NCI-H2107 treated with DMSO at 0.1 percent for 48 hours (cell line): Measurements from ENCODE around the gene LIMCH1.
"Not testable (repeated sequence)": the region's sequence is repeated elsewhere in the genome, so short reads cannot be mapped to it uniquely, and the experiment has no call there.

ENCODE experiments used
- DNase-seq: peaks from one replicate; lab custom pipeline; 2025; ENCODE audit not compliant: unreplicated experiment; lab: John Stamatoyannopoulos, UW

Gene LIMCH1, protein sequence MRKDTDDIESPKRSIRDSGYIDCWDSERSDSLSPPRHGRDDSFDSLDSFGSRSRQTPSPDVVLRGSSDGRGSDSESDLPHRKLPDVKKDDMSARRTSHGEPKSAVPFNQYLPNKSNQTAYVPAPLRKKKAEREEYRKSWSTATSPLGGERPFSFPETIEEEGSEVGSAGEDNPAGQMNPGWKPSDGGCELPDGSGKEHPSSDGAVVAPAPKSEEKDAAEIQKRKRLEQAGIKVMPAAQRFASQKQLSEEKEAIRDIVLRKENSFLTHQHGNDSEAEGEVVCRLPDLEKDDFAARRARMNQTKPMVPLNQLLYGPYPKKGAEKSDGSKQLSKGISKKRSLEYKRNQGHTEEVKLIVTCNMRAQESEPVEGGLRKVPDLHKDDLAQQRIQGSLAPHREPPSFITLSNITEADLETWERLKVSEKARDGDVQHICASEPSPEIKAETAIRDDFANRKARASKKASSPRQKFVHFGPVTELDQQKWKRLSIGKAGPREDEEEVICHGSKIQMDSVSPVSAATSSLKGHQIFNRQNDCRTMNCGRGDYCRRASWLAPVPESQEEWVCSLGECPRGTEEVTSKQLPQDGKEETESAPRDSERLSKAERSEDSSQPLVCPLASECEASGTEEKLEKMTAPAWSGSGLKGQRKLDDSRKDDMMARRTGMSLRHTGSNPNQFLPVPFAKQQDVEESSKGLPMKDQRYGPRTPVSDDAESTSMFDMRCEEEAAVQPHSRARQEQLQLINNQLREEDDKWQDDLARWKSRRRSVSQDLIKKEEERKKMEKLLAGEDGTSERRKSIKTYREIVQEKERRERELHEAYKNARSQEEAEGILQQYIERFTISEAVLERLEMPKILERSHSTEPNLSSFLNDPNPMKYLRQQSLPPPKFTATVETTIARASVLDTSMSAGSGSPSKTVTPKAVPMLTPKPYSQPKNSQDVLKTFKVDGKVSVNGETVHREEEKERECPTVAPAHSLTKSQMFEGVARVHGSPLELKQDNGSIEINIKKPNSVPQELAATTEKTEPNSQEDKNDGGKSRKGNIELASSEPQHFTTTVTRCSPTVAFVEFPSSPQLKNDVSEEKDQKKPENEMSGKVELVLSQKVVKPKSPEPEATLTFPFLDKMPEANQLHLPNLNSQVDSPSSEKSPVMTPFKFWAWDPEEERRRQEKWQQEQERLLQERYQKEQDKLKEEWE (N-terminal part only)

GRCh38 chr4:41538017-41538733, at the start of gene LIMCH1:
Gene LIMCH1, plus strand, starts transcription at chr4:41538157. Its CDS starts 67,839 bp downstream, at chr4:41605996.
- DNase-seq, result no peak

- DNase-seq, result not testable (repeated sequence)
Observed at GRCh38 chr4:41491081-41491576, 46.8 kb upstream of the LIMCH1 start.

DNA sequence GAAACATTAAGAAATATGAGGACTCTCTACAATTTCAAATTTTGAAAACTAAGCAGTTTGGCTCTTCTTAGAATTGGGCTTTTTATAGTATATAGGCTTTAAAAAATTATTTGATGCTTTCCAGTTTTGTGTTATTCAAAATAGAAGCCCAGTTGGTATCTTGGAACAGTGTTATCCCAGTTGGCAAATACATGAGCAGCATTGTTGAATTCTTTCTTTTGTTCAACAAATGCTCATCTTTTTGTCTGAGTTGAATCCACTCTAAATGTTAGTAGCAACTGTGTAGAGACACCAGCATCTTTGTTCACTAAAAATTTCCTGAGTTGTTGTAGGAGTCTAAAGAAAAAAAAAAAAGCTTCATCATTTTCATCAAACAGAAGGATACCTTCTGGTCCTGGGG, 41.0 kb upstream of the LIMCH1 start:
- DNase-seq, result no peak

DNA sequence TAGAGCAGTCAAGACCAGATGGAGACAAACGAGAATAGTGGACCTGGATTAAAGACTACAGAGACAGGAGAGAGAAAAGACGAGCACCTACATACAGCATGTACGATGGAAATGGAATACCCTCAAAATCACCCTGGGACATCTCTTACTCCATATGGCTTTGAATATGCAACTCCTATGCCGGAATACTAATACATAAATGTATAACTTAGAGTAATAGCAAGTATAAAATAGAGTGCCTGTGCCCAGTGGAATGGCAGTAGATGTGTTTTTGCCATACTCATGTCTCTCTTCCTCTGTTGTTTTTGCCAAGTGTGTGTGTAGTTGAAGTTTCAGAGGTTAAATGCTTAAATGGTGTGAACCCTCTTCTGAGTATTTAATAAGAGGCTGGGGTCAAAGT, 39.8 kb upstream of the LIMCH1 start:
- no peak for DNase-seq

DNA sequence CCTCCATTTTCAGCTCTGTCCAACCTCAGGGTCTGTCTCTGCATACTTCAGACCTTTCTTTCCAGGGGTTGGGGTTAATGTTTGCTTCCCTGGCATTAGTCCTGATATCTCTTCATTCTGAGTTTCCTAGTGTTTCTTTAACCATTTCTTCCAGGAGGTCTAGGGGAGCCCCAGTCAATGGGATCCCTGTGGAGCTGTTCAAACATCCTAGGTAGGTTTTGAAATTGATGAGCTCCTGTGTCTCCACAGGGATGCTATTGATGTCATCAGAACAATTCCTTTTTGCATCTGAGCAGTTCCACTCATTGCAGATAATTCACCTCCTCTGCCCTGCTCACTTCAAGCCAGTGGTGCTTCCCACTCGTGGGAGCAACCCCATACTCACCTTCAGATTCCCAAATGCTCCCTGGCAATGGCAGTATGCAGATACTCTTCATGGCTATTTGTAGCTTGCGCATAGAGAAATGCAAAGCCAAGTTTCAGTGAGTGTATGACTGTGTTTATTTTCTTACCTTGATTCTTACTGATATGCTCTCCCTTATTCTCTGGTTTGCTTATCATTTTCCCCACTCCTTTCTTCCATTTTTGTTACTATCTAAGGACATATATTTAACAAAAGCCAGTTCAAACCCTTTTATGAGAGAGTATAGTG, 33.7 kb upstream of the LIMCH1 start:
- no peak for DNase-seq

DNA sequence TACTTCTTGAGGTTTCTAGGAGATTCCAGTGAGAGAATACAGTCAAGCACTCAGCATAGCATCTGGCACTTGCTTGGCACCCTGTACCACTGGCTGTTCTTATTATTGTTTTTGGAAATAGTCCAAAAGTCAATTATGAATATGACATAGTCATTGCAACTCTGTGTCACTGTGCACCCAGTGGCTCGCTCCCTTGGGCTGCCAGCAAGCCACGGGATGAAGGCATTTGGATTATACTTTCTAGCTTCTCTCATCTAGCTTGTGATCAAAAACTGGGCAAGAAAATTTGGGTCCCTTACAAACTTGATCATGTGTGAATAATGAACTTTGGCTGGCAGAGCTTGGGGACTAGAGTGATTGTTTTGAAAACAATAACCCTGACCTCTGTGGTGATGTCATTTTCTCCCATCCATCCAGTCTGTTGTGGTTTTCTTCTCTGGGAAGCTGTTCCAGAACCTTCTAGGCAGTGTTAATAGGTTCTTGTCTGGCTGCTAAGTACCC, 32.7 kb upstream of the LIMCH1 start:
- no peak for DNase-seq

DNA sequence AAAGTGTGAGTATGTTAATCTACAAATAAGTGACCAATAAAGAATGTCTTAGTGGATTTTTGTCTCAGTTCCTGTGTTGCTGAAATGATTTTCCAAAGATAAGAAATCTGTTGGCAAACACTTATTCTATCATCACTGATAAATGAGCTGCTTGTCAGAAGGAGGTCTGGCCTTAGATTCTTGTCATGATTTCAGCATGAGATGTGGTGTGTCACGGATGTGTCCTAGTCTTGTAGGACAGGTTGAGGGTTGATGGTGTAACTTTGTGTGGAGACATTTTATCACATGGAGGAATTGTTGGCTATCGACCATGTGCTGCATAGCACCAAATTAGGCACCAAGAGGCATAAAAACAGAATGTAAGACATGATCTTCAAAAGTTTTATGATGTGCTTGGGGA, 31.8 kb upstream of the LIMCH1 start:
- no peak for DNase-seq

DNA sequence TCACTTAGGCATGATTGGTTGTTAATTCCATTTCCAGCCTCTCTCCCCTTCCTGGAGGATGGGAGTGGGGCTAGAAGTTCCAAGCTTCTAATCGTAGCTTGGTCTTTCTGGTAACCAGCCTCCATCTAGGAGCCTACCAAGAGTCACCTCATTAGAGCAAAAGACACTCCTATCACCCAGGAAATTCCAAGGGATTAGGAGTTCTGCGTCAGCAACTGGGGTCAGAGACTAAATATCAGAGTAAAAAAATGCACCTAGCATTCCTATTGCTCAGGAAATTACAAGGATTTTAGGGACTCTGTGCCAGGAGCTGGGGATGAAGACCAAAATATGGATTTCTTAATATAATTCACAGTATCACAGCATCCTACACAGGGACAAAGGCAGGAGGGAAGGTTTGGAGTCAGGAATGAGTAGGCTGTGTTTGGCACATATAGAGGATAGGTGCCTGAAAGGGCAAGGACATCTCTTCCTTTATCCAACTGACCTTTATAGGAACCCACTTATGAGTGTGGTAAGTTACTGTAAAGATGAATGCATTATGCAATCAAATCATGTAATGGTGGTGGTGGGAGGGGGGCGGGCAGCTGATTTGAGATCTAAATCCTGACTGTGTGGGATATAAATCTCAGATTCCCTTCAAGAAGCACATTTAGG, 30.5 kb upstream of the LIMCH1 start:
- DNase-seq, result no peak

DNA sequence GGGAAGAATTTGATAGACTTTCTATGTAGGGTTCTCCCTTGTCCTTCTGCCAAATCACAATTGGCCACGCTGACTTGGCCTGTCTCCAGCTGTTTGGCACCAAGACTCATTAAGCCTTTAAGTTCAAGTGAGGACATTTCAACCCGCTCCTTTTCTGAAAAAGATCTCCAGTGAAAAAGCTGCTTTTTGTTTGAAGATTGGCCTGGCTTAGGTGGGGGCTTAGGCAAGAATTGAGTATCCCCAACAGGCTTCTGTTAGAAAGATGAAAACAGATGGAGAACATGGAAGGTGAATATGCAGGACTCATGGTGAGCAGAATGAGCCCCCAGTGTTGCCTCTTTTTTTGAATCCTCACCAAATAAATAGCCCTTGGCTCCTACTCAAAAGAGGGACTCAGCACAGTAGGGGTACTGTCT, 28.5 kb upstream of the LIMCH1 start:
- no peak for DNase-seq

DNA sequence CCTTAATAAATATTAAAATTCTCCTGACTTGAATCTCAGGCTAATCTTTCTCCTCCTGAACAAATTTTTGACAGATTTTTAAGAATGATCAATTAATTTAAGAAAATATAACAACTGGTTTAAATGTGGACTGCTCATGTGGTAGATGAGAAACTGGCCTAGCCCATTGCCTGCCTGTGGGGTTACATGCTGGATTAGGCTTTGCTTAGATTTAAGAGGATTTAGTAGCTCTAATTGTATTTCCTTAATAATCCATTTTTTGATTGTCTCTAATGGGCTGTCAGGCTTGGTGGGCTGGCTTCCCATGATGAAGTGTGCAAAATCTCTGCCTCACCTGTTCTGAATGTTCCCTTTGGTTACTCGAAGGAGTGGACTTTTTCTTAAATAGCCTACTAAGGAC, 27.8 kb upstream of the LIMCH1 start:
- DNase-seq, result no peak

- DNase-seq, result no peak
Observed at GRCh38 chr4:41512136-41512535, 25.8 kb upstream of the LIMCH1 start.

DNA sequence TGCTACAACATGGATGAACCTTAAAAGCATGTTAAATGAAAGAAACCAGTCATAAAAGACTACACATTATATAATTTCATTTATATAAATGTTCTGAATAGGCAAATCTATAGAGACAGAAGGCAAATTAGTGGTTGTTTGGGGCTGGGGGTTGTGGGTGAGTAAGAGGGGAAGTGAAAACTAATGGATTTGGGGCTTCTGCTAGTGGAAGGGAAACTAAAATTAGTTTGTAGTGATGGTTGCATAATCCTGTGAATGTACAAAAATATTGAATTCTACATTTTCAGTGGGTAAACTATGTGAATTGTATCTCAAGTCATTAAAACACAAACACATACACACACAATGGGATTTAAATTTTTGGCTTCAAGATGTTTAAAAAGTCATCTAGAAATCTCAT, 25.4 kb upstream of the LIMCH1 start:
- DNase-seq, result no peak

DNA sequence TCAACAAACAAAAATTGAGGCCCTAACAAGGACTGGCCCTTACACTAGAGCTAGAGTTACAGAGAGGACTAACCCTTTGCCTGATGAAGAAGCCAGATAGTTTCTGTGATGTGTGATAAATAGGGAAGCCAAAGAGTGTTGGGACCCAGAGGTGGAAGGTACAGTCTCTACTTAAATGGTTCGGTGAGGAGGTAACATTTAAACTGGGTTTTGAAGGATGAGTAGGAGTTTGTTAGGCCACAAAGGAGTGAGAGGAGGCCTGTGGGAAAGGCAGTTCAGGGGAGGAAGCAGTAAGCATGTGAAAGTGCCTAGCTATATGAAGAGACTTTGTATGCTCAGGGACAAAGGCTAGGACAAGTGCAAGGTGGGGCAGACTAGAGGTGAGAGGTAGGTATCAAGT, 23.8 kb upstream of the LIMCH1 start:
- no peak for DNase-seq

DNA sequence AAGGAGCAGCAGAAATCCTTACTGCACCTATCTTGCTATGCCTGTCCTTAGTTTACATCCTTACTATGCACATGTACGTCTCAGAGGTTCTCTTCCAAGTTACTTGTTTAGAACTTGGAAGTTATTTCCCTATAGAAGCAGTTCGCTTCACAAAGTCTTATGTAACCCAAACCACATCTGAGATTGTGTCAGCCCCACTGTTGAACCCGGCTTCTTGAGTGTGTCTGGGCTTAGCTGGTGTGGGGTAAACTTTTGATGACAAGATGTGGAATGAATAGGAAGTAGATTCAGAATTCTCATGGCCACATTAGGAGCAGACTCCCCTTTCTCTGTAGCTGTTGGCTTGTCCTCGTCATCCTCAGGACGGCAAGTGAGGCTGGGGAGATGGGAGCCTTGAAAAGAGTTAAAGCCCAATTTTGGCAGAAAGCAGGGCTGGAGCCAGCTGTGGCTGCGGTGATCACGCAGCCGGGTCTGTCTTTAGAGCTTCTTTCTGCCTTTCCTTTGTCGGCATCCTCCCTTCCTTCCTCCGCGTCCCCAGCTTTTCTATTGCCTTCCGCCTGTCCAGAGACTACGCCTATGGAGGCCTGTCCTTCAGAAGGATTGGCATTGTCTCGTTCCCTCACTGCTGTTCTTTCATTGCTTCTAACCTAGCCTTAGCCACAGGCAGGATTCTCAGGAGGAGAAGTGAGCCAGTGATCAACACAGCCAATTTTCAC, 23.0 kb upstream of the LIMCH1 start:
- DNase-seq, result no peak

- DNase-seq, result no peak
Observed at GRCh38 chr4:41517121-41517520, 20.8 kb upstream of the LIMCH1 start.

GRCh38 chr4:41517747-41518146, 20.2 kb upstream of the LIMCH1 start:
- no peak for DNase-seq

DNA sequence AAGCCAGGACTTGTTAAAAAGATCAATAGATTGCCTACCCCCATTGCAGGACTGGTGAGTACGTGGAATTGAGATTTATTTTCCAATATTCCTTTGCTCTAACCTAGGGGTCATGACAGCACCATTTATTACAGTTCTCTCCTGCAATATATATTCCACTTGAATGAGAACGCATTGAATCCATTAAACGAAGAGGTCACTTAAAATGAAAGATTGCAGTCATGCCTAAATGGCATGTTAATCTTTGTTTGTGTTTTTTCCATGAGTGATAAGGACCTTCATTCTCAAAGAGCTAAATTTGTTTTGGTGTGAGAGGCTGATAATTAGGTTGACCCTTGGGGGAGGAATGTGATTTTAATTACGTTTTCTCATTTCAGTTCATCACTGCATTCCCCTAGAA, 13.5 kb upstream of the LIMCH1 start:
- DNase-seq, result no peak

DNA sequence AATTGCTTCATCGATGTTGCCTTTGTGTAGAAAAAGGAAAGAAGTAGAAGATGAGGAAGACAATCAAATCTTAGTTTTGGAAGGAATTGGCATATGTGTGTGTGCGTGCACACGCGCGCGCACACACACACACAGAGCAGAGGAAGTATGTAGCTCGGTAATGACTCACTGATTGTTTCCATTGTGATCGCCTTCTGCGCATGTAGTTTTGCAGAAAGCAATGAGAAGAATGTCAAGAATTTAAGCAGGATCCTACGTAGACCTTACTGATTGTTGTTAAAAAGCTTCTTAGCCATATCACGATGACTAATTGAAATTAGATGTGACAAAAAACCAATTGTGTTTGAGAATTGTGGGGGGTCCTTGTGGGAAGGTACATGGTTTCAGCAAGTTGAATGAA, 12.8 kb upstream of the LIMCH1 start:
- no peak for DNase-seq

DNA sequence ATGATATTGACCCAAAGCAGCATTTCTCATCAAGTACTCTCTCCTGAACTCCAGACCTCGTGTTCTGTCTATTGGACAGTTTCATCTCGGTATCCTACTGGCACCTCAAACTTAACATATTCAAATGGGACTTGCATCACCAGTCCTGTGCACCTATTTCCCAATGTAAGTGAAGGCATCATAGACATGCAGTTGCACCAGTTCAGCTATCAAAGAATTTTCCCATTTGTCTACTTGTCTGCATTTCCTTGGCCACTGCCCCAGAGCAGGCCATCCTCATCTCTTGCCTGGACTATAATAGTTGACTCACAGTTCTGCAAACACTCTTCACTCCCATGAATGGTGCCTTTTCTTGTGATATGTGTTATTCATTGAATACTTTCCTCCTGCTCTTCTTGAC, 11.3 kb upstream of the LIMCH1 start:
- no peak for DNase-seq
